ENCODE data around the gene FAM181A.

The FAM181A gene

GRCh38 chr14:93915070-93915705 is 12.0 kb upstream of the FAM181A start:
- TF ChIP-seq GATA2 (IDR thresholded peaks at IDR 0.05; ENCODE audit: low read depth, low read length) (no peak), GATA3 (IDR thresholded peaks at IDR 0.05; ENCODE audit: low read depth, low read length) (no peak)

- TF ChIP-seq GATA2 (IDR thresholded peaks at IDR 0.05; ENCODE audit: low read depth, low read length) (no peak), GATA3 (IDR thresholded peaks at IDR 0.05; ENCODE audit: low read depth, low read length) (no peak)
These were observed 11.3 kb upstream of the FAM181A start for GRCh38 chr14:93915800-93916199.

GRCh38 chr14:93916498-93916897 is 10.6 kb upstream of the FAM181A start:
- TF ChIP-seq GATA2 (IDR thresholded peaks at IDR 0.05; ENCODE audit: low read depth, low read length) (no peak), GATA3 (IDR thresholded peaks at IDR 0.05; ENCODE audit: low read depth, low read length) (no peak)

- TF ChIP-seq GATA2 (IDR thresholded peaks at IDR 0.05; ENCODE audit: low read depth, low read length): no peak
- no peak for TF ChIP-seq GATA3 (IDR thresholded peaks at IDR 0.05; ENCODE audit: low read depth, low read length)
These were observed 10.0 kb upstream of the FAM181A start for GRCh38 chr14:93917141-93917540.

GRCh38 chr14:93921001-93921806 is 5.9 kb upstream of the FAM181A start:
- TF ChIP-seq GATA3 (IDR thresholded peaks at IDR 0.05; ENCODE audit: low read depth, low read length) (no peak), GATA2 (IDR thresholded peaks at IDR 0.05; ENCODE audit: low read depth, low read length) (no peak)

GRCh38 chr14:93923626-93924025 is 3.5 kb upstream of the FAM181A start:
- TF ChIP-seq GATA2 (IDR thresholded peaks at IDR 0.05; ENCODE audit: low read depth, low read length) (no peak), GATA3 (IDR thresholded peaks at IDR 0.05; ENCODE audit: low read depth, low read length) (no peak)

- TF ChIP-seq GATA2 (IDR thresholded peaks at IDR 0.05; ENCODE audit: low read depth, low read length) (no peak), GATA3 (IDR thresholded peaks at IDR 0.05; ENCODE audit: low read depth, low read length) (no peak)
These were observed 2.4 kb upstream of the FAM181A start for GRCh38 chr14:93924592-93925355.

GRCh38 chr14:93925374-93925895 is 1.7 kb upstream of the FAM181A start:
- no peak for TF ChIP-seq GATA3 (IDR thresholded peaks at IDR 0.05; ENCODE audit: low read depth, low read length)
- no peak for TF ChIP-seq GATA2 (IDR thresholded peaks at IDR 0.05; ENCODE audit: low read depth, low read length)

GRCh38 chr14:93926245-93926872 is 785 bp upstream of the FAM181A start:
- TF ChIP-seq GATA3 (IDR thresholded peaks at IDR 0.05; ENCODE audit: low read depth, low read length) (no peak), GATA2 (IDR thresholded peaks at IDR 0.05; ENCODE audit: low read depth, low read length) (no peak)

GRCh38 chr14:93927800-93928145 is 629 bp downstream of the FAM181A start:
- TF ChIP-seq GATA2 (IDR thresholded peaks at IDR 0.05; ENCODE audit: low read depth, low read length): no peak
- no peak for TF ChIP-seq GATA3 (IDR thresholded peaks at IDR 0.05; ENCODE audit: low read depth, low read length)

GRCh38 chr14:93928184-93929047 is 1.3 kb downstream of the FAM181A start:
- TF ChIP-seq GATA2 (IDR thresholded peaks at IDR 0.05; ENCODE audit: low read depth, low read length) (no peak), GATA3 (IDR thresholded peaks at IDR 0.05; ENCODE audit: low read depth, low read length) (no peak)

- TF ChIP-seq GATA2 (IDR thresholded peaks at IDR 0.05; ENCODE audit: low read depth, low read length) (no peak), GATA3 (IDR thresholded peaks at IDR 0.05; ENCODE audit: low read depth, low read length) (no peak)
These were observed 1.9 kb downstream of the FAM181A start for GRCh38 chr14:93929048-93929535.

- no peak for TF ChIP-seq GATA2 (IDR thresholded peaks at IDR 0.05; ENCODE audit: low read depth, low read length)
- TF ChIP-seq GATA3 (IDR thresholded peaks at IDR 0.05; ENCODE audit: low read depth, low read length): no peak
These were observed 2.5 kb downstream of the FAM181A start for GRCh38 chr14:93929657-93930056.
